ENCODE results near the gene FAM53A.
"Not testable (repeated sequence)": the region's sequence is repeated elsewhere in the genome, so short reads cannot be mapped to it uniquely, and the experiment has no call there.

Gene FAM53A

GRCh38 chr4:1658146-1658545 lies 26.0 kb downstream of the FAM53A start:
- no peak for DNase-seq

- no peak for DNase-seq
These were observed 27.1 kb downstream of the FAM53A start for GRCh38 chr4:1656986-1657385.

- no peak for DNase-seq
These were observed 28.0 kb downstream of the FAM53A start for GRCh38 chr4:1656132-1656531.

GRCh38 chr4:1655676-1656075 lies 28.4 kb downstream of the FAM53A start:
- DNase-seq: no peak

- no peak for DNase-seq
These were observed 29.0 kb downstream of the FAM53A start for GRCh38 chr4:1655081-1655480.

- no peak for DNase-seq
These were observed 29.7 kb downstream of the FAM53A start for GRCh38 chr4:1654216-1654955.

GRCh38 chr4:1653776-1654175 lies 30.3 kb downstream of the FAM53A start:
- no peak for DNase-seq

- no peak for DNase-seq
These were observed 32.0 kb downstream of the FAM53A start for GRCh38 chr4:1652088-1652487.

- no peak for DNase-seq
These were observed 32.5 kb downstream of the FAM53A start for GRCh38 chr4:1651609-1652008.

- no peak for DNase-seq
These were observed 35.2 kb downstream of the FAM53A start for GRCh38 chr4:1648962-1649361.

GRCh38 chr4:1647432-1647831 lies 36.7 kb downstream of the FAM53A start:
- DNase-seq: no peak

- DNase-seq: no peak
These were observed 37.4 kb downstream of the FAM53A start for GRCh38 chr4:1646690-1647089.

- peak; percentile 58 for DNase-seq
These were observed 39.0 kb downstream of the FAM53A start for GRCh38 chr4:1644891-1645657.

- DNase-seq: no peak
These were observed 40.0 kb downstream of the FAM53A start for GRCh38 chr4:1643971-1644735.

- no peak for DNase-seq
These were observed 41.7 kb downstream of the FAM53A start for GRCh38 chr4:1642196-1642951.

- no peak for DNase-seq
These were observed 42.4 kb downstream of the FAM53A start for GRCh38 chr4:1641671-1642070.

- not testable (repeated sequence) for DNase-seq
These were observed 43.2 kb downstream of the FAM53A start for GRCh38 chr4:1640716-1641503.

GRCh38 chr4:1640190-1640589 lies 43.9 kb downstream of the FAM53A start:
- no peak for DNase-seq

- DNase-seq: no peak
These were observed 44.7 kb downstream of the FAM53A start for GRCh38 chr4:1639299-1639868.

- DNase-seq: no peak
These were observed 45.2 kb downstream of the FAM53A start for GRCh38 chr4:1638873-1639272.

- no peak for DNase-seq
These were observed 45.9 kb downstream of the FAM53A start for GRCh38 chr4:1638272-1638598.
